ENCODE data around the gene TFB1M. TPM values are rescaled to one million over a fixed set of nuclear protein-coding genes. Genes with fewer than 3 reads are reported as not detected.
A peak's percentile ranks its signal among the peaks of the same experiment; 100 is the strongest.

The TFB1M gene
- total RNA-seq, 1 donor from 2014 or later = 20.6 TPM

GRCh38 chr6:155319902-155320301 is 5.6 kb upstream of the TFB1M start:
- ATAC-seq = no peak
- H3K9me3 ChIP-seq = no peaks in the 10 kb centered on the region
- peaks cover 7% of the 10 kb centered on the region for H3K4me1 ChIP-seq
- no peak for TF ChIP-seq CTCF (IDR thresholded peaks at IDR 0.05)
- intact Hi-C loops (cut with DNase I) = no loop called here
- H3K36me3 ChIP-seq = no peaks in the 10 kb centered on the region
- no peaks in the 10 kb centered on the region for H3K27me3 ChIP-seq (ENCODE audit: low read depth)
- peak overlapping the region; percentile 31 for H3K4me3 ChIP-seq
- DNase-seq = no peak
- no peak overlapping the region for H3K27ac ChIP-seq

DNA sequence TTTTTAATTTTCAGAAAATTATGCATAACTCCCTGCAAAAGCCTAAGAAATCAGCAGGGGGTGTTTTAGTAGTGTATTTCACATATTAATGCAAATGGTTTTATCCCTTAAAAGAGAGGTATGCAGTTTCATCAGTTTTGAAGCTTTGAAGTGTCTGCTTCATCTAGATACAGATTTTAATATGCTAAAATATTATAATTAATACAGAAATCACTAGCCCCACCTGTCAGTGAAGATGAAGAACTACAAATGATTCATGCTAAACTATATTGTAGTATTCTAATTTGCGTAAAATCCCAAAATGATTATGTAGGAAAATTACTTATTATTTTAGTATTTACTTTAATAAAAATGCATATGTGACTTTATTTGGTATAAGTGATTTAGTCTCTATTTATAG is 2.9 kb upstream of the TFB1M start:
- DNase-seq (no peak), ATAC-seq (no peak)
- peak; percentile 16 for TF ChIP-seq CTCF (IDR thresholded peaks at IDR 0.05)
- intact Hi-C loops (cut with DNase I) = no loop called here
- Histone ChIP-seq H3K27me3 (ENCODE audit: low read depth) (no peaks in the 10 kb centered on the region), H3K36me3 (no peaks in the 10 kb centered on the region), H3K9me3 (no peaks in the 10 kb centered on the region), H3K27ac (no peak overlapping the region), H3K4me1 (peaks cover 14% of the 10 kb centered on the region), H3K4me3 (no peak overlapping the region)

DNA sequence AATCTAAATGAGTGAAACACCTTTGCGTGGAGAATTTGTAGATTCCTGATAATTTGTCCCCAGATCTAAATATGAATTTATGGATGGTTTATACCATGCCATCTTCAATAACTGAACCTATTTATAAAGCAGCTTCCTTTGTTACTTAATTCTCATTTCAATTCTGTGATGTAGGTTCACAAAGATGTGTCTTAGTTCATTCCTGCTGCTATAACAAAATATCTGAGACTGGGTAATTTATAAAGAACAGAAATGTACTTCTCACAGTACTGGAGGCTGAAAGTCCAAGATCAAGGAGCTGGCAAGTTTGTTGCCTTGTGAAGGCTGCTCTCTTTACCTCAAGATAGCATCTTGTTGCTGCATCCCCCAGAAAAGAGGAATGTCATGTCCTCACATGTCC is 2.1 kb upstream of the TFB1M start:
- Histone ChIP-seq H3K36me3 (no peaks in the 10 kb centered on the region), H3K27ac (no peak overlapping the region), H3K27me3 (ENCODE audit: low read depth) (no peaks in the 10 kb centered on the region), H3K9me3 (no peaks in the 10 kb centered on the region), H3K4me3 (no peak overlapping the region), H3K4me1 (peaks cover 14% of the 10 kb centered on the region)
- no peak for TF ChIP-seq CTCF (IDR thresholded peaks at IDR 0.05)
- ATAC-seq (no peak), DNase-seq (no peak)
- intact Hi-C loops (cut with DNase I) = no loop called here

- no peak for ATAC-seq
- Histone ChIP-seq H3K27ac (peak overlapping the region; percentile 89), H3K9me3 (no peaks in the 10 kb centered on the region), H3K4me1 (peaks cover 14% of the 10 kb centered on the region), H3K36me3 (no peaks in the 10 kb centered on the region), H3K27me3 (ENCODE audit: low read depth) (no peaks in the 10 kb centered on the region), H3K4me3 (peak overlapping the region; percentile 78)
- intact Hi-C loops (cut with DNase I) = no loop called here
- DNase-seq = no peak
- TF ChIP-seq CTCF (IDR thresholded peaks at IDR 0.05) = no peak
These were observed 1.2 kb upstream of the TFB1M start for GRCh38 chr6:155315516-155315871.

GRCh38 chr6:155314773-155315515 is 660 bp upstream of the TFB1M start:
- Histone ChIP-seq H3K27me3 (ENCODE audit: low read depth) (no peaks in the 10 kb centered on the region), H3K4me3 (peak overlapping the region; percentile 78), H3K27ac (peak overlapping the region; percentile 89), H3K4me1 (peaks cover 14% of the 10 kb centered on the region), H3K9me3 (no peaks in the 10 kb centered on the region), H3K36me3 (peaks cover 4% of the 10 kb centered on the region)
- no peak for TF ChIP-seq CTCF (IDR thresholded peaks at IDR 0.05)
- DNase-seq (peak; percentile 70), ATAC-seq (peak; percentile 79 to 85)
- intact Hi-C loops (cut with DNase I) = no loop called here
